Measurements from ENCODE around the gene ORMDL1.

- no peak for TF ChIP-seq CTCF (IDR thresholded peaks at IDR 0.05)
- TF ChIP-seq POLR2A (IDR thresholded peaks at IDR 0.05) = no peak
- no peak for TF ChIP-seq POLR2AphosphoS5 (IDR thresholded peaks at IDR 0.05; ENCODE audit: insufficient read depth in 1 of 2, low read depth in 1 of 2)
Measured at GRCh38 chr2:189723192-189723591, 60.9 kb downstream of the ORMDL1 start.
